RWPE1 (cell line): Measurements from ENCODE around the gene ABR.

ENCODE experiments used
- CTCF ChIA-PET: fragments of 350-600 bp; sonication (Branson Sonifier 250); formaldehyde crosslinking; extraction: SDS; loops from one replicate; lab custom pipeline; 2021; lab: Yijun Ruan, JAX
- POLR2A ChIA-PET: fragments of 400-600 bp; formaldehyde crosslinking; extraction: SDS; loops from one replicate; lab custom pipeline; 2020; ENCODE audit warnings: antibody characterized with exemption; ENCODE audit not compliant: low non-redundant PET; lab: Yijun Ruan, JAX
- DNase-seq: peaks from one replicate; pipeline ENCODE4 v3.0.0; 2012; ENCODE audit warnings: low spot score
- H3K27ac ChIP-seq: fragments of 450-650 bp; 2 replicates; pipeline ENCODE4 v1.5.1; 2017
- CTCF ChIP-seq: fragments of 450-650 bp; conservative IDR thresholded peaks from 2 replicates; pipeline ENCODE4 v1.5.1; 2017; ENCODE audit warnings: low read depth, mild to moderate bottlenecking

Gene ABR

GRCh38 chr17:1149869-1150268 lies 29.9 kb downstream of the ABR start:
- ChIA-PET CTCF (interaction anchor here (0.6 to 4.5 kb wide), 2 partner anchors 15 to 91 kb away, joined by 4 to 30 read pairs; no protein-coding TSS in a partner anchor), POLR2A (no interaction called here)
- no peak overlapping the region for H3K27ac ChIP-seq
- no peak for DNase-seq
- TF ChIP-seq CTCF, result no peak

- ChIA-PET POLR2A (no interaction called here), CTCF (interaction anchor here (0.6 to 4.5 kb wide), 5 partner anchors 17 to 91 kb away, joined by 3 to 30 read pairs (median 3); no protein-coding TSS in a partner anchor)
- DNase-seq, result peak; percentile 64
- H3K27ac ChIP-seq, result no peak overlapping the region
- TF ChIP-seq CTCF, result peak; percentile 40
Observed at GRCh38 chr17:1147664-1148063, 32.1 kb downstream of the ABR start.

GRCh38 chr17:1146561-1147265 lies 33.1 kb downstream of the ABR start:
- ChIA-PET POLR2A (interaction anchor here (0.5 kb wide), 1 partner anchor 36 kb away, joined by 3 read pairs; no protein-coding TSS in a partner anchor), CTCF (interaction anchor here (0.8 to 4.5 kb wide), 3 partner anchors 24 to 88 kb away, joined by 3 to 30 read pairs (median 16); no protein-coding TSS in a partner anchor)
- no peak for DNase-seq
- H3K27ac ChIP-seq, result no peak overlapping the region
- no peak for TF ChIP-seq CTCF

- POLR2A ChIA-PET, result no interaction called here
- CTCF ChIA-PET, result interaction anchor here (1.2 to 1.8 kb wide), 2 partner anchors 23 to 87 kb away, joined by 4 read pairs; no protein-coding TSS in a partner anchor
- DNase-seq, result no peak
- no peak overlapping the region for H3K27ac ChIP-seq
- TF ChIP-seq CTCF, result no peak
Observed at GRCh38 chr17:1145311-1145986, 34.3 kb downstream of the ABR start.

- POLR2A ChIA-PET, result no interaction called here
- no peak for TF ChIP-seq CTCF
- no peak for DNase-seq
- H3K27ac ChIP-seq, result no peak overlapping the region
- CTCF ChIA-PET, result interaction anchor here (0.6 to 1.8 kb wide), 4 partner anchors 21 to 855 kb away, joined by 3 to 5 read pairs (median 4); no protein-coding TSS in a partner anchor
Observed at GRCh38 chr17:1144162-1144561, 35.6 kb downstream of the ABR start.

DNA sequence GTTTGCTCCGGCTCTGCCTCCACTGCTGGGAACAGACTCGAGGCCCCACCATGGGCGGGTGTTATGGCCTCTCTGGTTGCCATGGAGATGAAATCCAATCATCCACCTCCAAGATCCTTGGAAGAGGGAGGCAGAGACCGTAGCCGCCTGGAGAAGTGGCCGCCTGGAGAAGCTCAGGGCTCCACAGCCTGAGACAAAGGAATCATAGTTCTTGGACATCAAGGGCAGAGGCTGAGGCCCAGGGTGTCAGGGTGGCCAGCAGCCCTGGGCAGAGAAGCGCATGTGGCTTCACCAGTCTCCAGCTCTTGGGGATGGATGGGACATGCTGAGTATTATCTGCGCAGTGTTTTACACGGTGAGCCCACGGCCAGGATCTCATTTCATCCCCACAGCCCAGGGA lies 36.2 kb downstream of the ABR start:
- CTCF ChIA-PET, result interaction anchor here (0.6 to 1.8 kb wide), 3 partner anchors 21 to 740 kb away, joined by 3 to 5 read pairs (median 4); no protein-coding TSS in a partner anchor
- POLR2A ChIA-PET, result no interaction called here

More for the DNA sequence above, 36.2 kb downstream of the ABR start:
- no peak for DNase-seq
- H3K27ac ChIP-seq, result no peak overlapping the region
- no peak for TF ChIP-seq CTCF
